B cell (primary cell): ENCODE data around the gene PREX1. TPM values are rescaled to one million over a fixed set of nuclear protein-coding genes. Genes with fewer than 3 reads are reported as not detected.

Experiments used
- ATAC-seq: fragments of 200-7000 bp; cut with Tn5 transposase; one replicate; pipeline ENCODE4 v1.10.0; 2021; ENCODE audit warnings: low read depth, mild to moderate bottlenecking, moderate number of reproducible peaks, moderate library complexity
- CTCF ChIA-PET: fragments of 350-600 bp; sonication (Branson Sonifier 250); formaldehyde crosslinking; loops from one replicate; lab custom pipeline; 2021; ENCODE audit warnings: antibody characterized with exemption, inconsistent platforms; lab: Charles Lee
- POLR2A ChIA-PET: fragments of 350-600 bp; sonication (Branson Sonifier 250); formaldehyde crosslinking; loops from one replicate; lab custom pipeline; 2021; ENCODE audit warnings: antibody characterized with exemption; lab: Charles Lee
- DNase-seq: peaks from one replicate; pipeline ENCODE4 v3.0.0; 2013
- H2AFZ ChIP-seq: 2 replicates; pipeline ENCODE4 v1.6.1; 2012; ENCODE audit warnings: mild to moderate bottlenecking, low read depth, low read length; ENCODE audit not compliant: insufficient read depth, poor library complexity, severe bottlenecking
- H3K27ac ChIP-seq, 2 donors: 1 replicate in 1 of 2; 2 replicates in 1 of 2; pipeline ENCODE4 v1.5.1; 2012 to 2013; ENCODE audit warnings: low read length in 2 of 2, mild to moderate bottlenecking in 2 of 2, moderate library complexity in 1 of 2
- H3K27me3 ChIP-seq, 4 experiments: fragments of 200-600 bp in 1 of 4; sonication (generic) in 1 of 4; replicated peaks in 1 of 4; 1 replicate in 2 of 4; 2 replicates in 2 of 4; pipeline versions ENCODE4 v1.6.1 to v1.7.0; 2013 to 2016; ENCODE audit warnings: low read length in 3 of 4, mild to moderate bottlenecking in 2 of 4, mixed read lengths in 1 of 4, moderate library complexity in 1 of 4; ENCODE audit not compliant: insufficient read depth in 4 of 4, control insufficient read depth in 3 of 4; ENCODE audit errors: control extremely low read depth in 1 of 4
- H3K36me3 ChIP-seq, 2 experiments: replicated peaks in 1 of 2; 1 replicate in 1 of 2; 2 replicates in 1 of 2; pipeline versions ENCODE4 v1.6.1 to v1.7.1; 2013; ENCODE audit warnings: low read length in 1 of 2; ENCODE audit not compliant: insufficient read depth in 2 of 2, control insufficient read depth in 1 of 2; ENCODE audit errors: control extremely low read depth in 1 of 2, extremely low read depth in 1 of 2
- H3K4me1 ChIP-seq, 2 donors: fragments of 200-600 bp in 1 of 2; sonication (generic) in 1 of 2; 1 replicate in 1 of 2; 2 replicates in 1 of 2; pipeline versions ENCODE4 v1.5.1 to v1.6.1; 2013 to 2017; ENCODE audit warnings: low read length in 2 of 2; ENCODE audit not compliant: control insufficient read depth in 2 of 2, insufficient read depth in 2 of 2
- H3K4me2 ChIP-seq: replicated peaks from 2 replicates; pipeline ENCODE3; 2012; ENCODE audit warnings: mild to moderate bottlenecking, low read depth, low read length; ENCODE audit not compliant: poor library complexity, severe bottlenecking
- H3K4me3 ChIP-seq, 5 experiments: fragments of 200-600 bp in 1 of 5; sonication (generic) in 1 of 5; 1 replicate in 3 of 5; 2 replicates in 2 of 5; pipeline versions ENCODE4 v1.5.1 to v1.7.0; 2011 to 2016; ENCODE audit warnings: low read length in 4 of 5, mild to moderate bottlenecking in 4 of 5, low read depth in 2 of 5, control low read depth in 1 of 5, moderate library complexity in 1 of 5; ENCODE audit not compliant: insufficient read depth in 1 of 5; ENCODE audit errors: control extremely low read depth in 1 of 5, extremely low read depth in 1 of 5
- H3K79me2 ChIP-seq: fragments of 200-600 bp; sonication (generic); one replicate; pipeline ENCODE4 v1.6.0; 2016; ENCODE audit warnings: low read length; ENCODE audit not compliant: control insufficient read depth, insufficient read depth
- H3K9ac ChIP-seq: fragments of 200-600 bp; sonication (generic); 2 replicates; pipeline ENCODE4 v1.6.1; 2017; ENCODE audit warnings: mild to moderate bottlenecking, low read length, moderate library complexity
- H3K9me3 ChIP-seq, 3 donors: one replicate each; pipeline versions ENCODE4 v1.6.1 to v1.7.1; 2013; ENCODE audit warnings: low read length in 2 of 3; ENCODE audit not compliant: control insufficient read depth in 2 of 3, insufficient read depth in 1 of 3; ENCODE audit errors: control extremely low read depth in 1 of 3
- H4K20me1 ChIP-seq: 2 replicates; pipeline ENCODE4 v1.6.0; 2012; ENCODE audit warnings: mild to moderate bottlenecking, low read length; ENCODE audit not compliant: insufficient read depth, control insufficient read depth, poor library complexity, severe bottlenecking
- H3K27ac Mint-ChIP-seq: one replicate; pipeline ENCODE4 v1.8.0; 2021; ENCODE audit warnings: mixed read lengths
- H3K27me3 Mint-ChIP-seq: one replicate; pipeline ENCODE4 v1.8.0; 2021; ENCODE audit warnings: mixed read lengths
- H3K4me1 Mint-ChIP-seq: one replicate; pipeline ENCODE4 v1.8.0; 2021; ENCODE audit warnings: mixed read lengths
- H3K4me3 Mint-ChIP-seq: one replicate; pipeline ENCODE4 v1.8.0; 2021; ENCODE audit warnings: mixed read lengths
- H3K9me3 Mint-ChIP-seq: one replicate; pipeline ENCODE4 v1.8.0; 2022; ENCODE audit warnings: mixed read lengths; ENCODE audit not compliant: insufficient read depth
- EZH2 ChIP-seq: IDR thresholded peaks from 2 replicates; pipeline ENCODE4 v1.6.1; 2012; ENCODE audit warnings: borderline replicate concordance, low read depth, mild to moderate bottlenecking, moderate library complexity, low read length; ENCODE audit not compliant: insufficient read depth, poor library complexity, severe bottlenecking
- WGBS: methylation state at CpG from one replicate; pipeline ENCODE4 v1.1.5; 2013; ENCODE audit warnings: missing lambda C conversion rate; ENCODE audit not compliant: insufficient coverage; 5-methylcytosine and 5-hydroxymethylcytosine counted together
- intact Hi-C: fragments of 100-400 bp; cut with micrococcal nuclease; formaldehyde crosslinking; loops from one replicate; pipeline ENCODE4 v1.10.0; 2022
- polyA plus RNA-seq: library from polyadenylated mRNA; depleted of rRNA; stranded (reverse); fragments of >200 nt; gene quantifications from 2 replicates; pipeline ENCODE4 v1.2.3, GENCODE V29; 2012
- total RNA-seq, 2 donors: library from RNA; stranded (reverse); fragments of 120-200 nt in 1 of 2; gene quantifications; 1 replicate in 1 of 2; 2 replicates in 1 of 2; pipeline versions ENCODE4 v1.2.3 to v1.2.4, GENCODE V29; 2013 to 2022
- TF ChIP-seq, protein P1 (sequence below): fragments of 200-600 bp; IDR thresholded peaks from one replicate; pipeline ENCODE4 v1.8.0; 2022; ENCODE audit warnings: antibody characterized with exemption, mild to moderate bottlenecking

PREX1 gene
- total and polyA plus RNA-seq, 2 donors (not counting 1 experiment from before 2014, with no cell fraction given): 79.1 to 99.4 TPM

DNA sequence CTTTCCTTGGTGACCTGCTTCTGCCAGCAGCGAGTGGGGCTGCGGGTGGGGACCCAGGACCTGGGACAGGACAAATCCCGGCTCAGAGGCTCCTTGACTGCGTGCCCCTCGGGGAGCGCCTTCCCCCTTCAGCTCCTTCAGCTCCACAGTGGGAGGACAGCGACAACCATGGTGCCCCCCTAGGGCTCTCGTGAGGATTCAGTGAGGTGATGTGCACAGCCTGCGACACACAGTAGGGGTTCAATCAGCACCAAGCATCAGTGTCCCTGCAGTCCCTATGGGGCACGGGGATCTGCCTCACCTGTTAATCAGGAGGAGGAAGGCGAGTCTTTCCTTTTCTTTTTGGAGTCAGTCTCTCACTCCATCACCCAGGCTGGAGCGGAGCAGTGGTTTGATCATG is 209.2 kb downstream of the PREX1 start:
- Histone ChIP-seq H2AFZ (no peak overlapping the region), H3K36me3 (peaks cover 0 to 5% of the 10 kb centered on the region in 2 experiments), H3K9me3 (peaks cover 0 to 7% (median 0%) of the 10 kb centered on the region in 3 donors), H3K4me1 (peaks cover 5 to 15% of the 10 kb centered on the region in 2 donors), H3K9ac (no peak overlapping the region), H3K4me3 (no peak overlapping the region), H4K20me1 (no peaks in the 10 kb centered on the region), H3K27me3 (peaks cover 0 to 5% (median 0%) of the 10 kb centered on the region in 4 experiments), H3K27ac (no peak overlapping the region), H3K79me2 (no peaks in the 10 kb centered on the region), H3K4me2 (no peak overlapping the region)
- Mint-ChIP-seq H3K27me3 (no peaks in the 10 kb centered on the region), H3K9me3 (no peaks in the 10 kb centered on the region), H3K4me1 (peaks cover 8% of the 10 kb centered on the region), H3K27ac (no peak overlapping the region), H3K4me3 (no peak overlapping the region)
- DNase-seq: no peak
- ChIA-PET POLR2A (no interaction called here), CTCF (interaction anchor here (2.0 to 10.1 kb wide), 3 partner anchors 832 to 942 kb away, joined by 6 to 299 read pairs (median 124); no protein-coding TSS in a partner anchor)
- intact Hi-C loops: no loop called here
- WGBS: 87% methylated on average over 10 of the region's 12 CpGs
- ATAC-seq: no peak
- TF ChIP-seq, protein P1, sequence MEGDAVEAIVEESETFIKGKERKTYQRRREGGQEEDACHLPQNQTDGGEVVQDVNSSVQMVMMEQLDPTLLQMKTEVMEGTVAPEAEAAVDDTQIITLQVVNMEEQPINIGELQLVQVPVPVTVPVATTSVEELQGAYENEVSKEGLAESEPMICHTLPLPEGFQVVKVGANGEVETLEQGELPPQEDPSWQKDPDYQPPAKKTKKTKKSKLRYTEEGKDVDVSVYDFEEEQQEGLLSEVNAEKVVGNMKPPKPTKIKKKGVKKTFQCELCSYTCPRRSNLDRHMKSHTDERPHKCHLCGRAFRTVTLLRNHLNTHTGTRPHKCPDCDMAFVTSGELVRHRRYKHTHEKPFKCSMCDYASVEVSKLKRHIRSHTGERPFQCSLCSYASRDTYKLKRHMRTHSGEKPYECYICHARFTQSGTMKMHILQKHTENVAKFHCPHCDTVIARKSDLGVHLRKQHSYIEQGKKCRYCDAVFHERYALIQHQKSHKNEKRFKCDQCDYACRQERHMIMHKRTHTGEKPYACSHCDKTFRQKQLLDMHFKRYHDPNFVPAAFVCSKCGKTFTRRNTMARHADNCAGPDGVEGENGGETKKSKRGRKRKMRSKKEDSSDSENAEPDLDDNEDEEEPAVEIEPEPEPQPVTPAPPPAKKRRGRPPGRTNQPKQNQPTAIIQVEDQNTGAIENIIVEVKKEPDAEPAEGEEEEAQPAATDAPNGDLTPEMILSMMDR: no peak
- TF ChIP-seq EZH2: no peak

DNA sequence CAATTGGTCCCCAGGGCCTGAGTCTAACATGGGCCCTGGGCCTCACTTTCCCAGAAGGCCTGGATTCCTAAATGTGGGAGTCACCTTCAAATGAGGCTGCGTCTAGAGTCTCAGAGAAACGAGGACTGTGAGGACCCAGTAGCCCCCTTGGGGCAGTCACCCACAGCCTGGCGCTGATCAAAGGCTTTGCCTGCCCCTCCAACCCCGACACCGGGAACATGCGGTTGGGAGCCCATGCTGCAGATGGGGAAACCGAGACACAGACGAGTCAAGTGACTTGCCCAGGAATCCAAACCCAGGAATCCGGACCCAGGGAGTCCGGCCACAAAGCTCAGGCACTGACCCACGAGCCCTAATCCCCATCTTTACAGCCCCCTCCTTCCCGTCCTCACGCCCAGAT is 209.7 kb downstream of the PREX1 start:
- H3K4me2 ChIP-seq: no peak overlapping the region
- TF ChIP-seq, protein P1: no peak
- TF ChIP-seq EZH2: no peak
- H3K9me3 ChIP-seq: peaks cover 0 to 7% (median 0%) of the 10 kb centered on the region in 3 donors
- H3K27me3 ChIP-seq: peaks cover 0 to 5% (median 0%) of the 10 kb centered on the region in 4 experiments
- H2AFZ ChIP-seq: no peak overlapping the region
- H3K9ac ChIP-seq: no peak overlapping the region
- Mint-ChIP-seq H3K27ac (no peak overlapping the region), H3K27me3 (no peaks in the 10 kb centered on the region), H3K9me3 (no peaks in the 10 kb centered on the region), H3K4me1 (peaks cover 8% of the 10 kb centered on the region), H3K4me3 (no peak overlapping the region)
- H3K79me2 ChIP-seq: no peaks in the 10 kb centered on the region
- H3K4me1 ChIP-seq: peaks cover 5 to 15% of the 10 kb centered on the region in 2 donors
- H3K36me3 ChIP-seq: no peaks in the 10 kb centered on the region
- H4K20me1 ChIP-seq: no peaks in the 10 kb centered on the region
- ChIA-PET CTCF (interaction anchor here (0.6 to 10.1 kb wide), 4 partner anchors 601 to 954 kb away, joined by 3 to 299 read pairs (median 6); partner anchors contain the start of gene DDX27), POLR2A (no interaction called here)
- WGBS: 89% methylated on average over 13 of the region's 13 CpGs
- intact Hi-C loops: no loop called here
- DNase-seq: no peak
- H3K4me3 ChIP-seq: no peak overlapping the region
- H3K27ac ChIP-seq: no peak overlapping the region
- ATAC-seq: no peak
